ENCODE measurements around the gene KRT24.

GRCh38 chr17:40672654-40673053 is 30.9 kb downstream of the KRT24 start:
- TF ChIP-seq, protein P1, sequence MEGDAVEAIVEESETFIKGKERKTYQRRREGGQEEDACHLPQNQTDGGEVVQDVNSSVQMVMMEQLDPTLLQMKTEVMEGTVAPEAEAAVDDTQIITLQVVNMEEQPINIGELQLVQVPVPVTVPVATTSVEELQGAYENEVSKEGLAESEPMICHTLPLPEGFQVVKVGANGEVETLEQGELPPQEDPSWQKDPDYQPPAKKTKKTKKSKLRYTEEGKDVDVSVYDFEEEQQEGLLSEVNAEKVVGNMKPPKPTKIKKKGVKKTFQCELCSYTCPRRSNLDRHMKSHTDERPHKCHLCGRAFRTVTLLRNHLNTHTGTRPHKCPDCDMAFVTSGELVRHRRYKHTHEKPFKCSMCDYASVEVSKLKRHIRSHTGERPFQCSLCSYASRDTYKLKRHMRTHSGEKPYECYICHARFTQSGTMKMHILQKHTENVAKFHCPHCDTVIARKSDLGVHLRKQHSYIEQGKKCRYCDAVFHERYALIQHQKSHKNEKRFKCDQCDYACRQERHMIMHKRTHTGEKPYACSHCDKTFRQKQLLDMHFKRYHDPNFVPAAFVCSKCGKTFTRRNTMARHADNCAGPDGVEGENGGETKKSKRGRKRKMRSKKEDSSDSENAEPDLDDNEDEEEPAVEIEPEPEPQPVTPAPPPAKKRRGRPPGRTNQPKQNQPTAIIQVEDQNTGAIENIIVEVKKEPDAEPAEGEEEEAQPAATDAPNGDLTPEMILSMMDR (IDR thresholded peaks at IDR 0.05), result no peak
- no peak for TF ChIP-seq POLR2A (IDR thresholded peaks at IDR 0.05)
